Diencephalon (tissue), 1 donor: ENCODE measurements around the gene ZNF764. TPM values are rescaled to one million over a fixed set of nuclear protein-coding genes. Genes with fewer than 3 reads are reported as not detected.

Source experiments
- small RNA-seq: library from RNA; depleted of rRNA; stranded (forward); fragments of <200 nt; gene quantifications from one replicate; pipeline ENCODE3, GENCODE V24; 2014
- total RNA-seq: library from RNA; depleted of rRNA; stranded (reverse); fragments of >200 nt; gene quantifications from one replicate; pipeline ENCODE4 v1.2.3, GENCODE V29; 2014

ZNF764 gene
- total RNA-seq: 9.2 TPM

GRCh38 chr16:30557957-30558788, at the start of gene ZNF764:
TSS of gene ZNF764 (minus strand) at chr16:30558374. CDS start at chr16:30558182, 192 bp downstream.

GRCh38 chr16:30585400-30586191, 27.4 kb upstream of the ZNF764 start, which contains the start of gene ZNF785:
TSS of gene ZNF785 (minus strand) at chr16:30585697. CDS start at chr16:30585611, 86 bp downstream.

GRCh38 chr16:30571445-30572322, 13.5 kb upstream of the ZNF764 start, which contains the start of gene ZNF688:
TSS of gene ZNF688 (minus strand) at chr16:30571714. CDS start at chr16:30571629, 85 bp downstream.

GRCh38 chr16:30534368-30535105, 23.6 kb downstream of the ZNF764 start, which contains the start of gene ZNF747:
TSS of gene ZNF747 (minus strand) at chr16:30534858. CDS start at chr16:30534679, 179 bp downstream.

GRCh38 chr16:30526137-30526822, 31.9 kb downstream of the ZNF764 start, which contains the start of gene ZNF768:
TSS of gene ZNF768 (minus strand) at chr16:30526566. CDS start at chr16:30526413, 153 bp downstream.

Small RNAs within 50 kb of the gene (small RNA-seq; reads per million reads assigned to genes)
- gene AC093249.4: not detected
- not detected for gene MIR4518

Other genes with a start within 250 kb of the ZNF764 start
- gene CD2BP2, start 203.1 kb downstream of the ZNF764 start, total RNA-seq: 39.9 TPM
- 27.0 TPM for gene TBC1D10B, start 187.9 kb downstream of the ZNF764 start, total RNA-seq
- gene MYL11, start 183.6 kb downstream of the ZNF764 start, total RNA-seq: not detected
- gene SEPTIN1, start 175.8 kb downstream of the ZNF764 start, total RNA-seq: 1.2 TPM
- 29.3 TPM for gene ZNF48, start 163.0 kb downstream of the ZNF764 start, total RNA-seq
- gene ZNF771, start 150.8 kb downstream of the ZNF764 start, total RNA-seq: 10.4 TPM
- gene DCTPP1, start 128.3 kb downstream of the ZNF764 start, total RNA-seq: 25.4 TPM
- 13.8 TPM for gene SEPHS2, start 112.5 kb downstream of the ZNF764 start, total RNA-seq
- 1.2 TPM for gene ITGAL, start 85.6 kb downstream of the ZNF764 start, total RNA-seq
- gene ZNF768, start 31.8 kb downstream of the ZNF764 start, total RNA-seq: 26.5 TPM
- gene ZNF747, start 23.5 kb downstream of the ZNF764 start, total RNA-seq: 12.2 TPM
- gene ZNF688, start 13.3 kb upstream of the ZNF764 start, total RNA-seq: 7.6 TPM
- gene ZNF785, start 27.3 kb upstream of the ZNF764 start, total RNA-seq: 21.2 TPM
- 12.0 TPM for gene ZNF689, start 52.0 kb upstream of the ZNF764 start, total RNA-seq
- gene PRR14, start 92.6 kb upstream of the ZNF764 start, total RNA-seq: 9.0 TPM
- 18.2 TPM for gene FBRS, start 100.1 kb upstream of the ZNF764 start, total RNA-seq
- 24.0 TPM for gene SRCAP, start 140.8 kb upstream of the ZNF764 start, total RNA-seq
- gene PHKG2, start 190.1 kb upstream of the ZNF764 start, total RNA-seq: 15.0 TPM
- gene CFAP119, start 203.7 kb upstream of the ZNF764 start, total RNA-seq: 8.8 TPM
- gene RNF40, start 203.9 kb upstream of the ZNF764 start, total RNA-seq: 94.8 TPM
- gene ZNF629, start 228.8 kb upstream of the ZNF764 start, total RNA-seq: 13.6 TPM